ENCODE measurements around the gene KNDC1. TPM values are rescaled to one million over a fixed set of nuclear protein-coding genes. Genes with fewer than 3 reads are reported as not detected.
"Not testable (repeated sequence)": the region's sequence is repeated elsewhere in the genome, so short reads cannot be mapped to it uniquely, and the experiment has no call there.

Gene KNDC1
- total RNA-seq, 1 donor from 2014 or later, result 0.55 TPM

GRCh38 chr10:133217800-133218589 is 58.0 kb downstream of the KNDC1 start:
- no peaks in the 10 kb centered on the region for H3K36me3 Mint-ChIP-seq (ENCODE audit: low read depth)
- peaks cover 34% of the 10 kb centered on the region for H3K27me3 Mint-ChIP-seq (ENCODE audit: low read depth)
- no peak for TF ChIP-seq CTCF (IDR thresholded peaks at IDR 0.05)
- H3K27ac Mint-ChIP-seq (ENCODE audit: unreplicated experiment), result no peak overlapping the region
- DNase-seq (ENCODE audit: low spot score), result no peak
- no peaks in the 10 kb centered on the region for H3K4me1 Mint-ChIP-seq (ENCODE audit: low read depth)
- H3K9me3 Mint-ChIP-seq (ENCODE audit: low read depth), result no peaks in the 10 kb centered on the region
- H3K4me3 Mint-ChIP-seq (ENCODE audit: unreplicated experiment), result no peak overlapping the region

- H3K36me3 Mint-ChIP-seq (ENCODE audit: low read depth), result no peaks in the 10 kb centered on the region
These were observed 58.9 kb downstream of the KNDC1 start for GRCh38 chr10:133218891-133219290.

GRCh38 chr10:133219782-133220181 is 59.8 kb downstream of the KNDC1 start:
- Mint-ChIP-seq H3K27me3 (ENCODE audit: low read depth) (peaks cover 41% of the 10 kb centered on the region), H3K4me1 (ENCODE audit: low read depth) (no peaks in the 10 kb centered on the region), H3K27ac (ENCODE audit: unreplicated experiment) (no peak overlapping the region), H3K4me3 (ENCODE audit: unreplicated experiment) (no peak overlapping the region), H3K36me3 (ENCODE audit: low read depth) (no peaks in the 10 kb centered on the region), H3K9me3 (ENCODE audit: low read depth) (no peaks in the 10 kb centered on the region)
- no peak for TF ChIP-seq CTCF (IDR thresholded peaks at IDR 0.05)
- DNase-seq (ENCODE audit: low spot score), result no peak

More at GRCh38 chr10:133218891-133219290, 58.9 kb downstream of the KNDC1 start:
- no peak overlapping the region for H3K27ac Mint-ChIP-seq (ENCODE audit: unreplicated experiment)
- TF ChIP-seq CTCF (IDR thresholded peaks at IDR 0.05), result no peak
- no peaks in the 10 kb centered on the region for H3K9me3 Mint-ChIP-seq (ENCODE audit: low read depth)
- H3K27me3 Mint-ChIP-seq (ENCODE audit: low read depth), result peaks cover 34% of the 10 kb centered on the region
- no peak overlapping the region for H3K4me3 Mint-ChIP-seq (ENCODE audit: unreplicated experiment)
- no peak for DNase-seq (ENCODE audit: low spot score)
- no peaks in the 10 kb centered on the region for H3K4me1 Mint-ChIP-seq (ENCODE audit: low read depth)

GRCh38 chr10:133221331-133221730 is 61.3 kb downstream of the KNDC1 start:
- no peak for TF ChIP-seq CTCF (IDR thresholded peaks at IDR 0.05)
- H3K9me3 Mint-ChIP-seq (ENCODE audit: low read depth), result no peaks in the 10 kb centered on the region
- no peak for DNase-seq (ENCODE audit: low spot score)
- H3K27me3 Mint-ChIP-seq (ENCODE audit: low read depth), result peaks cover 41% of the 10 kb centered on the region
- no peak overlapping the region for H3K4me3 Mint-ChIP-seq (ENCODE audit: unreplicated experiment)
- no peak overlapping the region for H3K27ac Mint-ChIP-seq (ENCODE audit: unreplicated experiment)
- H3K4me1 Mint-ChIP-seq (ENCODE audit: low read depth), result peaks cover 9% of the 10 kb centered on the region
- H3K36me3 Mint-ChIP-seq (ENCODE audit: low read depth), result no peaks in the 10 kb centered on the region

- H3K27ac Mint-ChIP-seq (ENCODE audit: unreplicated experiment); H3K4me3 Mint-ChIP-seq (ENCODE audit: unreplicated experiment); DNase-seq (ENCODE audit: low spot score); H3K36me3 Mint-ChIP-seq (ENCODE audit: low read depth); H3K9me3 Mint-ChIP-seq (ENCODE audit: low read depth): not testable (repeated sequence)
- peaks cover 12% of the 10 kb centered on the region for H3K4me1 Mint-ChIP-seq (ENCODE audit: low read depth)
- H3K27me3 Mint-ChIP-seq (ENCODE audit: low read depth), result peaks cover 40% of the 10 kb centered on the region
These were observed 61.7 kb downstream of the KNDC1 start for GRCh38 chr10:133221756-133222155.

- Mint-ChIP-seq H3K27me3 (ENCODE audit: low read depth) (peaks cover 49% of the 10 kb centered on the region), H3K4me1 (ENCODE audit: low read depth) (peaks cover 12% of the 10 kb centered on the region), H3K27ac (ENCODE audit: unreplicated experiment) (no peak overlapping the region), H3K9me3 (ENCODE audit: low read depth) (no peaks in the 10 kb centered on the region), H3K4me3 (ENCODE audit: unreplicated experiment) (no peak overlapping the region), H3K36me3 (ENCODE audit: low read depth) (no peaks in the 10 kb centered on the region)
- no peak for DNase-seq (ENCODE audit: low spot score)
- TF ChIP-seq CTCF (IDR thresholded peaks at IDR 0.05), result no peak
These were observed 64.1 kb downstream of the KNDC1 start for GRCh38 chr10:133224076-133224475.

Measured in chondrocyte (in vitro differentiated cells).